NCI-H774 (cell line): ENCODE results near the gene POLR1G.
A peak's percentile ranks its signal among the peaks of the same experiment; 100 is the strongest.
"Not testable (repeated sequence)": the region's sequence is repeated elsewhere in the genome, so short reads cannot be mapped to it uniquely, and the experiment has no call there.

Experiments
- DNase-seq: peaks from one replicate; lab custom pipeline; 2025; lab: John Stamatoyannopoulos, UW

Gene POLR1G

GRCh38 chr19:45400192-45400591, 6.3 kb upstream of the POLR1G start:
- DNase-seq = no peak

- no peak for DNase-seq
Measured at GRCh38 chr19:45401815-45402214, 4.6 kb upstream of the POLR1G start.

GRCh38 chr19:45402298-45403061, 4.0 kb upstream of the POLR1G start:
- DNase-seq = no peak

GRCh38 chr19:45403272-45403671, 3.2 kb upstream of the POLR1G start:
- DNase-seq = no peak

- peak; percentile 24 for DNase-seq
Measured at GRCh38 chr19:45403781-45404556, 2.5 kb upstream of the POLR1G start.

- DNase-seq = peak; percentile 81
Measured at GRCh38 chr19:45404557-45405434, 1.6 kb upstream of the POLR1G start, which contains the start of gene PPP1R13L. PPP1R13L (minus strand) TSS chr19:45405069; CDS start chr19:45398318, 6,751 bp downstream.

- peak; percentile 74 for DNase-seq
Measured at GRCh38 chr19:45405435-45406225, 814 bp upstream of the POLR1G start.

- no peak for DNase-seq
Measured at GRCh38 chr19:45407091-45407375, 589 bp downstream of the POLR1G start.

- DNase-seq = not testable (repeated sequence)
Measured at GRCh38 chr19:45407585-45407984, 1.1 kb downstream of the POLR1G start.

GRCh38 chr19:45408121-45408520, 1.7 kb downstream of the POLR1G start:
- no peak for DNase-seq

GRCh38 chr19:45408830-45409556, 2.5 kb downstream of the POLR1G start:
- DNase-seq = no peak

GRCh38 chr19:45409557-45409920, 3.1 kb downstream of the POLR1G start:
- DNase-seq = no peak

- DNase-seq = not testable (repeated sequence)
Measured at GRCh38 chr19:45410330-45410729, 3.9 kb downstream of the POLR1G start.

- no peak for DNase-seq
Measured at GRCh38 chr19:45413497-45413896, 7.1 kb downstream of the POLR1G start.

GRCh38 chr19:45414468-45414867, 8.0 kb downstream of the POLR1G start:
- no peak for DNase-seq

GRCh38 chr19:45417151-45417550, 10.7 kb downstream of the POLR1G start:
- DNase-seq = no peak

- no peak for DNase-seq
Measured at GRCh38 chr19:45418802-45419201, 12.4 kb downstream of the POLR1G start.

GRCh38 chr19:45419396-45419795, 13.0 kb downstream of the POLR1G start:
- no peak for DNase-seq

- no peak for DNase-seq
Measured at GRCh38 chr19:45419895-45420294, 13.5 kb downstream of the POLR1G start.

GRCh38 chr19:45420356-45420755, 13.9 kb downstream of the POLR1G start:
- DNase-seq = no peak

- DNase-seq = no peak
Measured at GRCh38 chr19:45420871-45421270, 14.4 kb downstream of the POLR1G start.
